Heart left ventricle (tissue), 16 donors: ENCODE data around the gene BTBD18. TPM values are rescaled to one million over a fixed set of nuclear protein-coding genes. Genes with fewer than 3 reads are reported as not detected.

Experiments used
- ATAC-seq, 4 donors: fragments of 200-7000 bp; cut with Tn5 transposase; one replicate each; pipeline ENCODE4 v1.9.1; 2020 to 2022; ENCODE audit warnings: moderate library complexity in 4 of 4, mild to moderate bottlenecking in 3 of 4, moderate number of reproducible peaks in 1 of 4
- DNase-seq, 5 donors: peaks; one replicate each; pipeline ENCODE4 v3.0.0-alpha.2; 2020
- H3K27ac ChIP-seq, 12 donors: fragments of 200-600 bp; sonication (generic) in 4 of 12; one replicate each; pipeline versions ENCODE4 v1.5.0 to v1.8.0; 2016 to 2022; ENCODE audit warnings: mild to moderate bottlenecking in 2 of 12
- H3K27me3 ChIP-seq, 9 donors: fragments of 200-600 bp; sonication (generic) in 2 of 9; one replicate each; pipeline versions ENCODE4 v1.5.1 to v1.8.0; 2016 to 2022; ENCODE audit warnings: mild to moderate bottlenecking in 3 of 9
- H3K36me3 ChIP-seq, 9 donors: fragments of 200-600 bp; sonication (generic) in 2 of 9; one replicate each; pipeline versions ENCODE4 v1.5.0 to v1.8.0; 2018 to 2022; ENCODE audit warnings: mild to moderate bottlenecking in 2 of 9
- H3K4me1 ChIP-seq, 12 donors: fragments of 200-600 bp; sonication (generic) in 4 of 12; one replicate each; pipeline versions ENCODE4 v1.5.0 to v1.8.0; 2016 to 2022; ENCODE audit warnings: mild to moderate bottlenecking in 3 of 12
- H3K4me3 ChIP-seq, 12 donors: fragments of 200-600 bp; sonication (generic) in 4 of 12; one replicate each; pipeline versions ENCODE4 v1.5.0 to v1.8.0; 2017 to 2022; ENCODE audit warnings: mild to moderate bottlenecking in 9 of 12, moderate library complexity in 4 of 12
- H3K9me3 ChIP-seq, 12 donors: fragments of 200-600 bp; sonication (generic) in 4 of 12; one replicate each; pipeline versions ENCODE4 v1.5.0 to v1.8.0; 2016 to 2022; ENCODE audit warnings: mild to moderate bottlenecking in 1 of 12
- CTCF ChIP-seq, 12 donors: fragments of 200-600 bp; sonication (generic) in 4 of 12; IDR thresholded peaks; one replicate each; pipeline versions ENCODE4 v1.5.0 to v1.8.0; 2018 to 2022; ENCODE audit warnings: antibody characterized with exemption in 12 of 12, mild to moderate bottlenecking in 5 of 12
- POLR2A ChIP-seq, 2 donors: fragments of 450-650 bp; IDR thresholded peaks; one replicate each; pipeline ENCODE4 v1.6.1; 2017; ENCODE audit warnings: antibody characterized with exemption in 2 of 2, mild to moderate bottlenecking in 2 of 2, moderate library complexity in 2 of 2
- WGBS, 4 donors: extraction: QIAGEN DNeasy Blood & Tissue Kit in 2 of 4; methylation state at CpG; one replicate each; pipeline versions ENCODE4 v1.1.5 to v1.1.7; 2013 to 2018; 5-methylcytosine and 5-hydroxymethylcytosine counted together
- intact Hi-C, 10 donors: fragments of 100-400 bp; cut with DNase I; formaldehyde crosslinking; loops; one replicate each; pipeline versions ENCODE4 v1.11.1 to v1.14.2; 2022
- polyA plus RNA-seq, 2 donors: library from polyadenylated mRNA; stranded (reverse); fragments of 200-250 nt; gene quantifications; one replicate each; pipeline ENCODE4 v1.2.3, GENCODE V29; 2013
- total RNA-seq, 9 donors: library from RNA; depleted of rRNA in 2 of 9; stranded (reverse); fragments of >200 nt in 2 of 9; fragmentation: NEBNext Ultra II Directional in 3 of 9; extraction: Animal tissue kit (Norgen Biotek cat#: 25700) in 3 of 9; gene quantifications; one replicate each; pipeline versions ENCODE4 v1.1.0 to v1.2.4, GENCODE V29; 2016 to 2023
- donor health status: ischemic (EF 13 %, LVEDD 7.1; RV severe dilation, severe dysfunction).
- donor health status: healthy with polysubstance abuse.
- donor health status: DM: no; HTN: yes; CAD: no.
- donor health status: DM: no; HTN: no; CAD: no.
- donor health status: ischemic (EF 25% LVEDD 6.9; RV normal size, moderate dysfunction).
- donor health status: ischemic (EF 25% LVEDD 5.7; RV mildly dilated, moderate dysfunction).
- donor health status: healthy.
- donor health status: DM: yes; HTN: yes; CAD: no.
- donor health status: ischemic (EF 35%, LVEDD 5.7; RV mildly dilated, moderate dysfunction).
- donor health status: nonischemic (EF 11% LVEDD 7.7; RV severe dilation, severe dysfunction).
- donor health status: DM: yes; HTN: yes; CAD: no.
- donor health status: PGD.
- donor health status: ischemic (EF 29% LVEDD 5.4; RV normal size, mild dysfunction).
- donor health status: nonischemic (EF 23%, LVEDD 6.1; RV moderate dilation, normal function).

The BTBD18 gene
- total and polyA plus RNA-seq, 11 donors: 0.11 TPM; not detected in 10

- H3K4me1 ChIP-seq: peaks cover 11 to 76% (median 53%) of the 10 kb centered on the region in 12 donors
- TF ChIP-seq CTCF (IDR thresholded peaks at IDR 0.05): no peak
- no peak for TF ChIP-seq POLR2A (IDR thresholded peaks at IDR 0.05)
- H3K27me3 ChIP-seq: no peaks in the 10 kb centered on the region
- DNase-seq: peak; percentile 43 to 58 (median 57)
- ATAC-seq: peak; percentile 69 to 86 (median 76)
- WGBS, 4 donors: 0 to 9% (median 3%) methylated on average over 1 of the region's 1 CpG
- H3K4me3 ChIP-seq: no peak overlapping the region
- no peaks in the 10 kb centered on the region for H3K9me3 ChIP-seq
- peaks cover 5 to 85% (median 71%) of the 10 kb centered on the region in 9 donors for H3K36me3 ChIP-seq
- intact Hi-C loops: loop anchor here in 6 of 10 donors (1.0 to 5.0 kb wide), 3 partner anchors 37 to 57 kb away; partner anchors contain the start of genes CTNND1 (in 5 of the 6) and SELENOH (in 1 of the 6)
- peak overlapping the region; percentile 35 to 81 (median 69) for H3K27ac ChIP-seq
Measured at GRCh38 chr11:57798905-57799559, 47.4 kb upstream of the BTBD18 start.

GRCh38 chr11:57793351-57794115 is 41.9 kb upstream of the BTBD18 start:
- peaks cover 5 to 74% (median 56%) of the 10 kb centered on the region in 9 donors for H3K36me3 ChIP-seq
- ATAC-seq: no peak

GRCh38 chr11:57792870-57793269 is 41.3 kb upstream of the BTBD18 start:
- ATAC-seq (peak; percentile 34 to 88 (median 74)), DNase-seq (peak in 1 of 5 donors; percentile 18)
- intact Hi-C loops: loop anchor here in 1 of 10 donors (2.0 kb wide), 1 partner anchor 14 kb away; no protein-coding TSS in a partner anchor
- no peaks in the 10 kb centered on the region for H3K9me3 ChIP-seq
- TF ChIP-seq CTCF (IDR thresholded peaks at IDR 0.05): no peak
- no peak for TF ChIP-seq POLR2A (IDR thresholded peaks at IDR 0.05)
- H3K27me3 ChIP-seq: no peaks in the 10 kb centered on the region
- H3K4me3 ChIP-seq: peak overlapping the region in 6 of 12 donors; percentile 8 to 32 (median 21)
- peak overlapping the region; percentile 49 to 89 (median 66) for H3K27ac ChIP-seq
- peaks cover 5 to 67% (median 49%) of the 10 kb centered on the region in 9 donors for H3K36me3 ChIP-seq
- H3K4me1 ChIP-seq: peaks cover 7 to 73% (median 60%) of the 10 kb centered on the region in 12 donors

More at GRCh38 chr11:57793351-57794115, 41.9 kb upstream of the BTBD18 start:
- Histone ChIP-seq H3K27ac (peak overlapping the region; percentile 6 to 89 (median 64)), H3K27me3 (no peaks in the 10 kb centered on the region), H3K9me3 (no peaks in the 10 kb centered on the region), H3K4me1 (peaks cover 10 to 73% (median 58%) of the 10 kb centered on the region in 12 donors), H3K4me3 (peak overlapping the region in 2 of 12 donors; percentile 25 to 32)
- TF ChIP-seq POLR2A (IDR thresholded peaks at IDR 0.05): no peak
- no peak for TF ChIP-seq CTCF (IDR thresholded peaks at IDR 0.05)
- intact Hi-C loops: loop anchor here in 1 of 10 donors (2.0 kb wide), 1 partner anchor 15 kb away; no protein-coding TSS in a partner anchor
- 46 to 59% (median 52%) methylated on average over 8 of the region's 8 CpGs for WGBS, 4 donors
- no peak for DNase-seq
